Measurements from ENCODE around the gene TMEM45B.
"Not testable (repeated sequence)": the region's sequence is repeated elsewhere in the genome, so short reads cannot be mapped to it uniquely, and the experiment has no call there.

Gene TMEM45B

DNA sequence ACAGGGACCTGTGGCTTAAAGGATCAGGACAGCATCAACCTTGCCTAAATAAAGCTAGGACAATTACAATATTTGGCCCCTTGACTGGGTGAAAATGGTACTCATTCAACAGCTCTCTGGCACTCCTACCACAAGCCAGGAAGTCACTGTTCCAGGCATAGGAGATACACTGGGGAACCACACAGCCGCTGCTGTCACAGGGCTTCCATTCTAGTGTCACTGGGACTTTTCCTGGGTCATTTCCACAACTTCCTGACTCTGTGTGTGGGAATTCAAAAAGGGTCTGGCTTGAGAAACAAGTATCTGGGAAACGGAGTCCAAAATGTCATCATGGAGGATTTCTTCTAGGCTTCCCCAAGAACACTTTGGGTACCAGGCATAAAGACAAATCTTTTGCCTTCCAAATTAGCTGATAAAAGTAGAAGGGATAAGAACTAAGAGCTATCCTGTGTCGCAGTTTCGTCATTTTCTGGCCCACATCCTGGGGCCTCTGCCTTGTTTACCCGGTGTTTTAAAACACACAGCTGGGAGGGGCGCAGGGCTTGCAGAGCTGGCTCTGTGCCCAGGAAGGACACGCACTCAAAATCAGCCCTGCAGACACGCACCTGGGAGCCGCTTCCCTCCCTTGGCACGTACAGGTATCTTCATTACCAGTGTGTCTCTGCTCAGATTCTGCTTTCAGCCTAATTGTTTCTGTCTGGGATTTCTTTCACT is 38.0 kb downstream of the TMEM45B start:
- peak; percentile 46 to 62 for ATAC-seq

DNA sequence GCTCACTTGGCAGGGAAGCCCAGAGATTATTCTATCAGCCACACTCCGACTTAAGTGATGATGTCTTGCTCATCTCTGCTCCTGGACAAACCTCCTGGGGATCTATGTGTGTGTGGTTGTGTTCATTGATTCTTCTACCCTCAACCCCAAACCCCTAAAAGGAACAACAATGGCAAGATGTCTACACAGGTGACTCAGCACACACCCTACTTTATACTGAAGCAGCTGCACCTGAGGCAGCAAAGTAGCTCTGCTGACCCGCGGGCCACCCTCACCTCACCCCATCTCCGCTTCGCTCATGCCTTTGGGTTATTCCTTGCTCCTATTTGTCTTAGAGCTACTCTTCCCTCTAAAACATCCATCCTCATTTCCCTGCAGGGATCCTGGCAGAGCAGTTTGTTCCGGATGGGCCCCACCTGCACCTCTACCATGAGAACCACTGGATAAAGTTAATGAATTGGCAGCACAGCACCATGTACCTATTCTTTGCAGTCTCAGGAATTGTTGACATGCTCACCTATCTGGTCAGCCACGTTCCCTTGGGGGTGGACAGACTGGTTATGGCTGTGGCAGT is 38.7 kb downstream of the TMEM45B start:
- peak in 1 of 2 donors; percentile 25 for ATAC-seq

DNA sequence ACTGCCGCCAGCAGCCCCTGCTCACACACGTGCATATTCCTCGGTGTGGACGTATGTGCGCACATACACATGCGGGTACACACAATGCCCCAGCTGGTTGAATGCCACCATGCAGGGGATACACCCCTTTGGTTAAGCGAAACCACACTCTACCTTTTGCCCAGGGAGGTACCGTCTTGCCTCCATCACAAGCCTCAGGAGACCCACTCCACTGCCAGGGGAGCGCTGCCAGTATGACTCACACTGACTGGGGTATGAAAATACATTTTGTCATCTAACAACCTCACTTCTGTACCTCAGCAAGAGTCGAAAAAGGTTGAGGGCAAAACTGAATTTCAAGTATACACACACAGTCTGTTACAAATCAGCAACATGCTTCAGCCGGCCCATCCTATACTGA is 39.4 kb downstream of the TMEM45B start:
- peak in 1 of 2 donors; percentile 28 for ATAC-seq

DNA sequence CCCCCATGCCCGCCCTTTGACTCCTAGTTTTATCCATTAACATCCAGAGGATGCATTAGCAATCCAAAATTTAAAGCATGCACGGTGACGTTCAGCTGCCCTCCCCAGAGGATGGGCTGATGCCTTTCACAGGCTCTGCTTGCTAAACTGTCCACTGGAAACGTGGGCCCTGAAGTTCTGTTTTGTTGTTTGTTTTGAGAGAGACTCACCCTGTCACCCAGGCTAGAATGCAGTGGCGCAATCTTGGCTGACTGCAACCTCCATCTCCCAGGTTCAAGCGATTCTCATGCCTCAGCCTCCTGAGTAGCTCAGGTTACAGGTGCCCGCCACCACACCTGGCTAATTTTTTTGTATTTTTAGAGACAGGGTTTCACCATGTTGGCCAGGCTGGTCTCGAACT is 40.4 kb downstream of the TMEM45B start:
- ATAC-seq = no peak

DNA sequence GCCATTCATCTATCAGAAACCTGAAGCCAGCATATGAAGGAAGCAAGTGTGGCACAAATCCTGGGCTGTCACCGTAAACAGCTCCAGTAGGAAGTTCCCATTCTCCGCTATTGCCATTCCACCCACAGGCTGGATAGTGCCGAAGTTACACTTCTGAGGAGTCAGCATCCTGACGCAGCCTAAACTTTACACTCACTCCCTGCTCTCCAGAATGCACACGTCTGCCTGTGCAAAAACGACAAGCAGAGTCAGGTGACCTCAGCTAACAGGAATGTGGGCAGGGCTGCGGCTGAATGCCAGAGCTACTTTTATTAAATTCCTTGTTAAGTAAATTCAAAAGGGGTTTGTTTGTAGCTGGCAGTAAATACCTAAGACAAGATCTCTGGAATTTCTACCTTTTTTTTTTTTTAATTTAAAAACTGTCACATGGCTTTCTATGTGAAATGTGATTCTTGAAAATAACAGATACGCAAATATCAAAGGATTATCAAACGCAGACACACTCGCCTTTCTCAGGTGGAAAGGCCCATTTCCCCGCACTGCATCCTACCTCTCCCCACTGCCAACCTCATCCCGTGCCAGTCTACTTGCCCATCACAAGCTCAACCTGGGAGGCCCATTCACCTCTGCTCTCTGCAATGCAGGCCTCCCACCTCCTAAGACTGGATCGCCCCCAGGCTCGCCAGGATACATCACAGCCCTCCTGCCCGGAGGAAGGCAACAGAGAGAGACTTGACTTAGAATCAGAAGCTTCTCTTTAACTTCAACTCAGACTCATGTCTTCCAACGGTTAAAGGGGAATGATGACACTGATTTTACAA is 46.3 kb downstream of the TMEM45B start:
- no peak for ATAC-seq

DNA sequence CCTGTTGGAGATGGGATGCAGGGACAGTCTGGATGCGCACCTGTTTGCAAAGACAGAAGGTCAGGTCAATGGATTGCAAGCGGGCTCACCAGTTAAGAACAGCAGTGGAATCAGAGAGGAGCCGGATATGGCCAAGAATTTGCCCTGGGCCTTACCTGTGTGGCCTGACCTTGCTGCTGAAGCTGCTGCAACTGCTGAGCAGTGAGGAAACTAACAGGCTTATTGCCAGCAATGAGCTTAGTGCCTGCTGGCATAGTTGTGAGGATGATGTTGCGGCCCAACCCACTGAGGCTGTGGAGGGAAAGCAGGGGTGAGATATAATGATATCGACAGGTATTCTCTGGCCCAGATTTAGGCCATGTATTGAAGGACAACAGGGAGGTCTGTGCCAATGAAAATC is 49.2 kb downstream of the TMEM45B start:
- no peak for ATAC-seq

GRCh38 chr11:129865701-129866100 is 50.1 kb downstream of the TMEM45B start:
- ATAC-seq = peak; percentile 33 to 41

DNA sequence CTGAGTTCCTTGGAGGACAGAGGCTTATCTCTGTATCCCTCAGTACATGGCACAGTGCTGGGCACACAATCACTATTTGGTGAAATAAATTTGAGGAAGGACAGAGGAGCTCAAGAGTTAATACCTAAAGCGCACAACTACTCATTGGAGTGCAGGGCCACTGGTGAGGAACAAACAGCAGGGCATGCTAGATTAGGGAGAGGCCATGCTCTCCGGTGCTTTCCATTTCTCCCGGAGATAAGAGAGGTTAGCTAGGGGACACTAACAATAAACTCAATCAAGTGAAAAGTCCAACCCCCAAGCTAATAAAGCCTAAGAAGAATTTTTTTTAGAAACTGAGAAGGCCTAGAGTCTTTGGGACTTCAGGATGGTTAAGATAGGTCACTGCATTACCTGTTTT is 50.7 kb downstream of the TMEM45B start:
- no peak for ATAC-seq

DNA sequence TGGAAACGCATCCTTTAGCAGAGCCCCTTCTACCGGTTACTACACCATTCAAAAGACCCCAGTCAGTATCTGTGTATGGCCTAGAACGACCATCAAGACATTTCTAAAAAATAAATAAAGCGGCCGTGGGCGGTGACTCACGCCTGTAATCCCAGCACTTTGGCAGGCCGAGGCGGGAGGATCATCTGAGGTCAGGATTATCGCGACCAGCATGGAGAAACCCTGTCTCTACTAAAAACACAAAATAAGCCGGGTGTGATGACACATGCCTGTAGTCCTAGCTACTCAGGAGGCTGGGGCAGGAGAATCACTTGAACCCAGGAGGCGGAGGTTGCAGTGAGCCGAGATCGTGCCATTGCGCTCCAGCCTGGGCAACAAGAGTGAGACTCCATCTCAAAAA is 53.0 kb downstream of the TMEM45B start:
- not testable (repeated sequence) for ATAC-seq

- no peak for ATAC-seq
Observed at GRCh38 chr11:129871914-129872313, 56.3 kb downstream of the TMEM45B start.

GRCh38 chr11:129880311-129880710 is 64.7 kb downstream of the TMEM45B start:
- no peak for ATAC-seq

DNA sequence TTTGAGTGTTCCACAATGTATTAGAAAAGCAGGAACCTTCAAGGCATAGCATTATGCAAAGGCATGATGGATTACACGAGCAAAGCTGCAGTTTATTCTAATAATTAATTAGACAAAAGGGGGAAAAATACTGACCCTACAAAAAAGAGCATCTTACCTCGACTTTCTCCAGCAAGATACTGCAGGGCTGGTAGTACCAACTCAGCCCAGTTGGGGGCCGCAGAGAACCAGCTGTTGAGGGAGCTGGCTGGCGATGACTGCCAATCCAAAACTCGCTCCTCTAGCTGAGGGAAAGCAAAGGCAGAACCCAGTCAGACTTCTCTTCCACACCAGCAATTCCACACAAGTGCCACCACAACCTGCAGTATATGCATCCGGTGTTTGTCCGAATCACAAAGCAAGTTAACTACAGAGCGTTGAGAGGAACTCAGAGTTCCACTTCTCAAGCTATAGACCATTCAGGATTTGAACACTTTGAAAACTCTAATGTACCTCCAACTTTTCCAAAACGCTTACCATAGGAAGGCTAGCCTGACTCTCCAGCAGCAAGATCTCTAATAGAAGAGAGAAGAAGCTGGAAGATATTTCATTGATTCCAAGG is 66.0 kb downstream of the TMEM45B start:
- no peak for ATAC-seq

DNA sequence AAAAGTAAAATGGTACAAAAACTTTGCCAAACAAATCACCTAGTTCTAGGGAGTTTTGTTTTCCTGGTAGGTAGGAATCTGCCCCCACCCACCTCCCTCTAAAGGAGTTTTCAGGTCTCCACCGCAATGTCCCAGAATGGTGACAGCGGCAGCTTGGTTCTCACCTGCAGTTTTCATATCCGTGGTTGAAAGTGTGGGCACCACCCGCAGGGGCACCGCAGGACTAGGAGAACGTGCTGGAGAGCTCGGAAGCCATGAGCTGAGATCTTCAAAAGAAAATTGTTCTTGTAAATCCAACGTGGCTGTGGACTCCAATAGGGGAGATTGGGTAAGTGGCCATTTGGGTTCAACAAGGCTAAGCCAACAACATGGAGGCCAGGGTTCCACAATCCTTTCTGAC is 68.9 kb downstream of the TMEM45B start:
- ATAC-seq = no peak

DNA sequence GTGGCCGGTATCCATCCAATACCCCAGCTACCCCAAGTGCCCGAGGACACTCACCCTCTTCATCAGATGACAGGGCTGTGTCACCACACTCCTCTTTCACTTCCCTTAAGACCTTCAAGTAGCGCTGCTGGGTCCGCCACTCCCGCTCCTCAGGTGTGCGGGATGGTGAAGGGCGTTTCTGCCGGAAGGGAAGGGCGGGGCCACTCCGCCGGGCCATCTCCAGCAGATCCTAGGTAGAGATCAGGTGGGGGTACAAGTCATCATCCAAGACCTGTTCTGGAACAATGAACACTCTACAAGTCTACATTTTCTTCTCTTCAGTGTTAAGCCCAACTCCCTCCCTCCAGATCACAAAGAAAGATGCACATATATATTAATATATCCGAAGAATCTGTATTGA is 69.7 kb downstream of the TMEM45B start:
- ATAC-seq = no peak

- no peak for ATAC-seq
Observed at GRCh38 chr11:129888451-129888850, 72.8 kb downstream of the TMEM45B start.

GRCh38 chr11:129894278-129895125 is 78.9 kb downstream of the TMEM45B start:
- peak; percentile 3 to 7 for ATAC-seq

DNA sequence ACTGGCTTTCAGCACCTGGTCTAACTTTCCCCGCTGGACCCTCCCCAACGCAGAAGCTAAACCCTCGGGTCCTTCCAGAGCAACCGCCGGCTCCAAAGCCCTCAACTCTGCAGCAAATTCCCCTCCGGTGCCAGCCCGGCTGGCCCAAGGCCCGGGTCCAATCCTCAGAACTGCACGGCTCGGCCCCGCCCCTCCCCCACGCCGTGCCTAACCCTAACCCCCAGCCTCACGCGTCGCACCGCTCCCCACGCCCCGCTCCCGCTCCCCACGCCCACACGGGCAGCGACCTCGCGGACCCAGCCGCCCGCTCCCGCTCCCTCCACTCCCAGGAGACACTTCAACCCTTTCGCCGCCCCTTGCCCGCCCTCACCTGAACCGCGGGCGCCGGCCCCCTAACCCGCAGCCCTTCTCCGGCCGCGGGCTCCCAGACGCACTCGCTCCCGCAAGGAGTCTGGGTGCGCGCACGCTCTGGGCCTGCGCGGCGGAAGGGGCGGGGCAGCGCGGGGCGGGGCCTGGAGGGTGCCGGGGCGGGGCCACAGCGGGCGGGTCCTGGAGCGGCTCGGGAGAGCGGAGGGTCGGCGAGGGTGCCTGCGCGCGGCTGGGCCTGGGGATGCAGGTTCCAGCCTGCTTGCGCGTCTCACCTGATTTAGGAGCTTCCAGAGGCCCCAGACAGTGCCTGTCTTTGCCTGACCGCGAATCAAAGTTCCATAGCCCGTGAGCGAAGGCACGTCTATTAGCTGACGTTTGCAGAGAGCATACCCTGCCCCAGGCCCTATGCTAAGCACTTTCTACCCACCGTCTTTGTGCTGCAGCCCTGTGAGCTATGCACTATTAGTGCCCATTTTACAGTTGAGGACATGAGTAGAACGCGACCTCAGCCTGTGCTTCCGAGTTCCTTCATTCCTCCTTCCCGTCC is 79.7 kb downstream of the TMEM45B start, which contains the start of gene NFRKB:
NFRKB (minus strand) TSS at position 453 of the 916 bp plus-strand sequence. CDS start 2,729 bp downstream, outside the sequence.
- ATAC-seq = peak; percentile 95 to 96

DNA sequence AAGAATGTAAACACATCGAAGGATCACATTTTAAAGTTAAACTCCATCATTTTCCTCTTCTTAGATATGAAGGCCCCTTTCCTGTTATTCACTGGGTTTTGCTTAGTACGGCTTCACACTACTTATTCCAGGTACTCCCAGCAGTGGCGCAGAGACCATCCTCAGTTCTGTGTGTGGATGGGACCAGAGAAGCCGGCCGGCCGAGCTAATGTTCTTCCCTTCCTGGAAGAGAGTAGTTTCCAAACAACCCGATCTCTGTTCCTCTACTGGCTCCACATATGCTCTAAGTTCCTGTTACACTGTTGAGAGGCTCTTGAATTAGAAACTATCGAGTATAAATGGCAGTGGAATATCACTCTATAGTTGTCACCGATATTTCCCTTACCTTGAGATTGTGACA is 80.4 kb downstream of the TMEM45B start:
- ATAC-seq = no peak

DNA sequence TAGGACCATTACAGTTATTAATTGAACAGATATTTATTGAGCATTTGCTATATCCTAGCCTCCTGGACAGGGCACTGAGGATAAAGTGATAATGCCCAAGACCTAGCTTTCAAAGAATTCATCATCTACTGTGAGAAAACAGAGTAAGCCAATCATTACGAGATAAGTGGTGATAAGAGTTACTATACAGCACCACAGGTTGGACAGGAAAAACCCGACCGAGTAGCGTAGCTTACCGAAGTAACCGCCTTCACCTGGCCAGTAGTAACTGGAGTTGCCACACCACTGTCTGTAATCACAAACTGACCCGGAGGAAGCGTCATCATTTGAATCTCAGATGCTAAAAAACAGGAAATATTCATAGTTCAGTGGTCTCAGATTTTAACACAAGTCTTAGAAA is 89.8 kb downstream of the TMEM45B start:
- ATAC-seq = no peak
